ENCODE measurements around the gene DPH2. TPM values are rescaled to one million over a fixed set of nuclear protein-coding genes. Genes with fewer than 3 reads are reported as not detected.

The DPH2 gene
- polyA plus RNA-seq, 1 of the 3 experiments (the other 2 are of a cell fraction), result 76.9 TPM

DNA sequence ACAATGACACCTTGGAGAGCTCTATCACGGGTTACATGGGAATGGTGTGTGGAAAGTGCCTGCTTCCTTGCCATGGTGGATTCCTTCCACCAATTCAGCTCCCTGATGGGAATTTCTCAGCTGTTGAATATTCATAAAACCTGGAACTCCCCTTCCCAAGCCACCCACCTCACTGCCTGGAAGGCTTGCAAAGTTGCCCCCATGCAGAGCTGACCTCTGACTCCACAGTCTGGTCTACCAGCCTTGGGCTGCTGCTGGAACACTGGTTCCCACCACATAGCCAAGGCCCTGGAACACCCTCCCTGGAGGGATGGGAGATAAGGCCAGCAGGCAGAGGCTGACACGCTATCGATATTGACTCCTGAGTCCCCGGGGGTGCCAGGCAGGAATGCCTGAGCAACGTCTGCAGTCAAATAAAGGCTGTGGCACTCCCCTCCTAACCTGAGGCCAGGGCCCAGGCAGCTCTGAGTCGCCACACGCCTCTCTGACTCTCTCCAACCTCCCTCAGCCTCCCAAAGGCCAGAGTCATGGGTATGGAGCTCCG, 30.4 kb downstream of the DPH2 start:
- H3K27me3 ChIP-seq (ENCODE audit: insufficient read depth), result no peaks in the 10 kb centered on the region
- H3K79me2 ChIP-seq (ENCODE audit: insufficient read depth), result no peaks in the 10 kb centered on the region
- H3K9ac ChIP-seq, result no peak overlapping the region
- 77% methylated on average over 3 of the region's 8 CpGs for WGBS (ENCODE audit: low lambda C conversion rate)
- DNase-seq, result no peak
- no peaks in the 10 kb centered on the region for H3K9me3 ChIP-seq
- no peak overlapping the region for H2AFZ ChIP-seq (ENCODE audit: low read depth)
- H3K9me2 ChIP-seq, result no peaks in the 10 kb centered on the region
- no peak overlapping the region; a peak in 1 of 4 replicates for H3K27ac ChIP-seq (ENCODE audit: low read depth in 2 of 2, low read length in 1 of 2)
- no peaks in the 10 kb centered on the region for H3F3A ChIP-seq (replicated peaks; ENCODE audit: insufficient read depth)
- ChIA-PET CTCF (interaction anchor here (0.7 to 20.6 kb wide), 5 partner anchors 26 to 731 kb away, joined by 3 to 598 read pairs (median 3); partner anchors contain the start of genes RNU5D-1 and SLC6A9), POLR2A (no interaction called here)
- H3K4me3 ChIP-seq (ENCODE audit: low read depth in 2 of 2, low read length in 1 of 2), result no peak overlapping the region
- H3K36me3 ChIP-seq (replicated peaks in 1 of 2; ENCODE audit: control insufficient read depth in 1 of 2, insufficient read depth in 2 of 2, low read length in 1 of 2), result no peaks in the 10 kb centered on the region
- peaks cover 0 to 52% of the 10 kb centered on the region in 2 experiments; a peak in 2 of 4 replicates for H3K4me1 ChIP-seq (ENCODE audit: control insufficient read depth in 1 of 2, insufficient read depth in 2 of 2, low read depth in 1 of 2, low read length in 1 of 2)
- no peak overlapping the region for H3K4me2 ChIP-seq
- TF ChIP-seq YY1 (IDR thresholded peaks at IDR 0.05; ENCODE audit: low read depth), result no peak
- no peak for TF ChIP-seq ELF1 (IDR thresholded peaks at IDR 0.05)
- TF ChIP-seq, protein P1, sequence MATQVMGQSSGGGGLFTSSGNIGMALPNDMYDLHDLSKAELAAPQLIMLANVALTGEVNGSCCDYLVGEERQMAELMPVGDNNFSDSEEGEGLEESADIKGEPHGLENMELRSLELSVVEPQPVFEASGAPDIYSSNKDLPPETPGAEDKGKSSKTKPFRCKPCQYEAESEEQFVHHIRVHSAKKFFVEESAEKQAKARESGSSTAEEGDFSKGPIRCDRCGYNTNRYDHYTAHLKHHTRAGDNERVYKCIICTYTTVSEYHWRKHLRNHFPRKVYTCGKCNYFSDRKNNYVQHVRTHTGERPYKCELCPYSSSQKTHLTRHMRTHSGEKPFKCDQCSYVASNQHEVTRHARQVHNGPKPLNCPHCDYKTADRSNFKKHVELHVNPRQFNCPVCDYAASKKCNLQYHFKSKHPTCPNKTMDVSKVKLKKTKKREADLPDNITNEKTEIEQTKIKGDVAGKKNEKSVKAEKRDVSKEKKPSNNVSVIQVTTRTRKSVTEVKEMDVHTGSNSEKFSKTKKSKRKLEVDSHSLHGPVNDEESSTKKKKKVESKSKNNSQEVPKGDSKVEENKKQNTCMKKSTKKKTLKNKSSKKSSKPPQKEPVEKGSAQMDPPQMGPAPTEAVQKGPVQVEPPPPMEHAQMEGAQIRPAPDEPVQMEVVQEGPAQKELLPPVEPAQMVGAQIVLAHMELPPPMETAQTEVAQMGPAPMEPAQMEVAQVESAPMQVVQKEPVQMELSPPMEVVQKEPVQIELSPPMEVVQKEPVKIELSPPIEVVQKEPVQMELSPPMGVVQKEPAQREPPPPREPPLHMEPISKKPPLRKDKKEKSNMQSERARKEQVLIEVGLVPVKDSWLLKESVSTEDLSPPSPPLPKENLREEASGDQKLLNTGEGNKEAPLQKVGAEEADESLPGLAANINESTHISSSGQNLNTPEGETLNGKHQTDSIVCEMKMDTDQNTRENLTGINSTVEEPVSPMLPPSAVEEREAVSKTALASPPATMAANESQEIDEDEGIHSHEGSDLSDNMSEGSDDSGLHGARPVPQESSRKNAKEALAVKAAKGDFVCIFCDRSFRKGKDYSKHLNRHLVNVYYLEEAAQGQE (IDR thresholded peaks at IDR 0.05; ENCODE audit: low read depth, low read length), result no peak
- no peak for TF ChIP-seq JUND (IDR thresholded peaks at IDR 0.05)
- no peak for TF ChIP-seq RXRA (IDR thresholded peaks at IDR 0.05; ENCODE audit: borderline replicate concordance, low read depth)
- no peaks in the 10 kb centered on the region for H4K20me1 ChIP-seq (ENCODE audit: insufficient read depth)

DNA sequence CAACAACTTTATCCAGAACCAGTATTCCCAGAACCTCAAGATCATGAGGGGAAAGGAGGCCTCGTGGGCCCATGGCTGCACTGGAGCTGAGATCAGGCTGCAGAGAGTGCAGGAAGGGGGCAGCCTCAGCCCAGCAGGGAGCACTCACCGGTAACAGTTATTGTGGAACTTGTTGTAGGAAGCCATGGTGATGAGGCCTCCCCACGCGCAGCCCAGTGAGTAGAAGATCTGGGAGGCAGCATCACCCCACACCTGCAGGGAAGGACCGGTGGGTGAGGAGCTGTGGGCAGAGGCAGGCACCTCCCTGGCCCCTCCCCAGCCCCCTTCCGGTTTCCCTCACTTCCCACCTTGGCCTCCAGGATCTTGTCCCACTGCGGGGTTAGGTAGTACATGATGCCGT, 32.4 kb downstream of the DPH2 start:
- Histone ChIP-seq H4K20me1 (ENCODE audit: insufficient read depth) (no peaks in the 10 kb centered on the region), H3K9me2 (no peaks in the 10 kb centered on the region), H3K4me1 (ENCODE audit: control insufficient read depth in 1 of 2, insufficient read depth in 2 of 2, low read depth in 1 of 2, low read length in 1 of 2) (peaks cover 0 to 36% of the 10 kb centered on the region in 2 experiments; a peak in 2 of 4 replicates), H3K27ac (ENCODE audit: low read depth in 2 of 2, low read length in 1 of 2) (no peak overlapping the region), H3K9me3 (no peaks in the 10 kb centered on the region), H3K36me3 (replicated peaks in 1 of 2; ENCODE audit: control insufficient read depth in 1 of 2, insufficient read depth in 2 of 2, low read length in 1 of 2) (no peaks in the 10 kb centered on the region), H3F3A (replicated peaks; ENCODE audit: insufficient read depth) (no peaks in the 10 kb centered on the region), H3K4me2 (no peak overlapping the region), H3K27me3 (ENCODE audit: insufficient read depth) (no peaks in the 10 kb centered on the region), H3K9ac (no peak overlapping the region), H3K4me3 (ENCODE audit: low read depth in 2 of 2, low read length in 1 of 2) (no peak overlapping the region), H3K79me2 (ENCODE audit: insufficient read depth) (no peaks in the 10 kb centered on the region), H2AFZ (ENCODE audit: low read depth) (no peak overlapping the region)
- DNase-seq, result no peak
- ChIA-PET POLR2A (no interaction called here), CTCF (interaction anchor here (0.6 to 20.6 kb wide), 5 partner anchors 9 to 238 kb away, joined by 3 to 598 read pairs (median 4); partner anchors contain the start of gene SLC6A9)
- no peak for TF ChIP-seq YY1 (IDR thresholded peaks at IDR 0.05; ENCODE audit: low read depth)
- 88% methylated on average over 7 of the region's 8 CpGs for WGBS (ENCODE audit: low lambda C conversion rate)

DNA sequence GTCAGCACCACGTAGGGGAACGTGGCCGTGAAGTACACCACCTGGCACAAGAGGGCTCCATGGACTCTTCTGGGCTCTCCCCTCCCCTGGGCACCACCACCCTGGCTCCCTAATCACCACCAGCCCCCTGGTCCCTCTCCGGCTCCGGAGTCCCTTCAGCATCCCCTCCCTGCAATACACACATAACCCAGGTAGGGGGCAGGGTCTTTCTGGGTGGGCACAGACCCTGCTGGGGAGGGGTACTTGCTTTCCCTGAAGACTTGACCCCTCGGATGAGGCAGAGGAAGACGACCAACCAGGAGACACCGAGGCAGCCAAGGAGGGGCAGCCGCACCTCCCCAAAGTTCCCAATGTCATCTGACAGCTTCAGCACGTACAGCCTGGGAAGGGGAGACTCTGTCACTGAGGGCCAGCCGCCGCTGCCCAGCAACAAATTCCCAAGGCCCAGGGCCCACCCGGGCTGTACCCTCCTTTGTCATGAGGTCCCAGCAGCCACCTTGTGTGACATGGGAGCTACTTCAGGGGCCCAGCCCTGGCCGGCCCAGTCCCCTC, 32.9 kb downstream of the DPH2 start:
- DNase-seq, result peak; percentile 59

More for the DNA sequence above, 32.9 kb downstream of the DPH2 start:
- POLR2A ChIA-PET, result interaction anchor here (0.8 kb wide), 1 partner anchor 28 kb away, joined by 3 read pairs; the partner anchor contains the start of gene ATP6V0B
- Histone ChIP-seq H3K36me3 (replicated peaks in 1 of 2; ENCODE audit: control insufficient read depth in 1 of 2, insufficient read depth in 2 of 2, low read length in 1 of 2) (no peaks in the 10 kb centered on the region), H3K9ac (no peak overlapping the region), H3K9me3 (no peaks in the 10 kb centered on the region), H3F3A (replicated peaks; ENCODE audit: insufficient read depth) (no peaks in the 10 kb centered on the region), H3K4me3 (ENCODE audit: low read depth in 2 of 2, low read length in 1 of 2) (no peak overlapping the region), H4K20me1 (ENCODE audit: insufficient read depth) (no peaks in the 10 kb centered on the region), H3K4me1 (ENCODE audit: control insufficient read depth in 1 of 2, insufficient read depth in 2 of 2, low read depth in 1 of 2, low read length in 1 of 2) (peaks cover 0 to 31% of the 10 kb centered on the region in 2 experiments; a peak in 2 of 4 replicates), H3K79me2 (ENCODE audit: insufficient read depth) (no peaks in the 10 kb centered on the region), H3K27ac (ENCODE audit: low read depth in 2 of 2, low read length in 1 of 2) (no peak overlapping the region), H3K9me2 (no peaks in the 10 kb centered on the region), H3K27me3 (ENCODE audit: insufficient read depth) (no peaks in the 10 kb centered on the region), H3K4me2 (no peak overlapping the region), H2AFZ (ENCODE audit: low read depth) (no peak overlapping the region)
- WGBS (ENCODE audit: low lambda C conversion rate), result 84% methylated on average over 6 of the region's 14 CpGs
- CTCF ChIA-PET, result interaction anchor here (1.3 to 20.6 kb wide), 3 partner anchors 8 to 42 kb away, joined by 4 to 598 read pairs (median 153); partner anchors contain the start of gene SLC6A9
- TF ChIP-seq, protein P2, sequence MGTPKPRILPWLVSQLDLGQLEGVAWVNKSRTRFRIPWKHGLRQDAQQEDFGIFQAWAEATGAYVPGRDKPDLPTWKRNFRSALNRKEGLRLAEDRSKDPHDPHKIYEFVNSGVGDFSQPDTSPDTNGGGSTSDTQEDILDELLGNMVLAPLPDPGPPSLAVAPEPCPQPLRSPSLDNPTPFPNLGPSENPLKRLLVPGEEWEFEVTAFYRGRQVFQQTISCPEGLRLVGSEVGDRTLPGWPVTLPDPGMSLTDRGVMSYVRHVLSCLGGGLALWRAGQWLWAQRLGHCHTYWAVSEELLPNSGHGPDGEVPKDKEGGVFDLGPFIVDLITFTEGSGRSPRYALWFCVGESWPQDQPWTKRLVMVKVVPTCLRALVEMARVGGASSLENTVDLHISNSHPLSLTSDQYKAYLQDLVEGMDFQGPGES (IDR thresholded peaks at IDR 0.05; ENCODE audit: low read depth, low read length), result no peak
- TF ChIP-seq, protein P3, sequence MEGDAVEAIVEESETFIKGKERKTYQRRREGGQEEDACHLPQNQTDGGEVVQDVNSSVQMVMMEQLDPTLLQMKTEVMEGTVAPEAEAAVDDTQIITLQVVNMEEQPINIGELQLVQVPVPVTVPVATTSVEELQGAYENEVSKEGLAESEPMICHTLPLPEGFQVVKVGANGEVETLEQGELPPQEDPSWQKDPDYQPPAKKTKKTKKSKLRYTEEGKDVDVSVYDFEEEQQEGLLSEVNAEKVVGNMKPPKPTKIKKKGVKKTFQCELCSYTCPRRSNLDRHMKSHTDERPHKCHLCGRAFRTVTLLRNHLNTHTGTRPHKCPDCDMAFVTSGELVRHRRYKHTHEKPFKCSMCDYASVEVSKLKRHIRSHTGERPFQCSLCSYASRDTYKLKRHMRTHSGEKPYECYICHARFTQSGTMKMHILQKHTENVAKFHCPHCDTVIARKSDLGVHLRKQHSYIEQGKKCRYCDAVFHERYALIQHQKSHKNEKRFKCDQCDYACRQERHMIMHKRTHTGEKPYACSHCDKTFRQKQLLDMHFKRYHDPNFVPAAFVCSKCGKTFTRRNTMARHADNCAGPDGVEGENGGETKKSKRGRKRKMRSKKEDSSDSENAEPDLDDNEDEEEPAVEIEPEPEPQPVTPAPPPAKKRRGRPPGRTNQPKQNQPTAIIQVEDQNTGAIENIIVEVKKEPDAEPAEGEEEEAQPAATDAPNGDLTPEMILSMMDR (IDR thresholded peaks at IDR 0.05), result peak; percentile 30

Data from SK-N-SH (cell line).